22Rv1 (cell line): Measurements from ENCODE around the gene TIGAR.

Source experiments
- ZFX ChIP-seq: fragments of 450-650 bp; IDR thresholded peaks from 2 replicates; pipeline ENCODE4 v1.6.1; 2017; ENCODE audit warnings: antibody characterized with exemption, borderline replicate concordance
- TF ChIP-seq, protein P1 (sequence below): fragments of 450-650 bp; IDR thresholded peaks from 2 replicates; pipeline ENCODE4 v1.5.1; 2017; ENCODE audit warnings: mild to moderate bottlenecking

DNA sequence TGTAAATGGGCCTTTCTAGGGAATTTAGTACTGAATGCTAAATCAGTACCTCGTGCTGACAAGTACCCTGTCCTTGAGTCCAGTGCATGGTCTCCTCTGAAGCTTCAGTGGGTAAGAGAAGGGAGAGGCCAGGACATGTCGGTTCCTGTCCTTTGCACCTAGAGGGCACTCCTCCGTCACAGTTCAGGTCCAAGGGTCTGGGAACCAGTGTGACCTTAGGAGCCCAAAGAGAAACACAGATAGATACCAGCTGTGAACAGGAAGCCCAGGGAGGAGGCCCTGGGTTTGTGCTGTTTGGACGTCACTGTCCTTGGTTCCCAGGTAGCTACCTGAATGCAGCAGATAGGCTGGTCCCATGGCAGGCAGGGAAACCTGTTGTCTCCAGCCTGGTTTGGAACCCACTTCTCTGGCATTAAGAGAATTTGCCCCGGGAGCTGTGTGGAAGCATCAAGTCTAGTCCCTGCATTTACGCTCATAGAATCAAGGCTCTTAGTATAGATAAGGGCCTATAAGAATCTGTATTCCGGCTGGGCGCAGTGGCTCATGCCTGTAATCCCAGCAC, 62.4 kb downstream of the TIGAR start:
- TF ChIP-seq, protein P1, sequence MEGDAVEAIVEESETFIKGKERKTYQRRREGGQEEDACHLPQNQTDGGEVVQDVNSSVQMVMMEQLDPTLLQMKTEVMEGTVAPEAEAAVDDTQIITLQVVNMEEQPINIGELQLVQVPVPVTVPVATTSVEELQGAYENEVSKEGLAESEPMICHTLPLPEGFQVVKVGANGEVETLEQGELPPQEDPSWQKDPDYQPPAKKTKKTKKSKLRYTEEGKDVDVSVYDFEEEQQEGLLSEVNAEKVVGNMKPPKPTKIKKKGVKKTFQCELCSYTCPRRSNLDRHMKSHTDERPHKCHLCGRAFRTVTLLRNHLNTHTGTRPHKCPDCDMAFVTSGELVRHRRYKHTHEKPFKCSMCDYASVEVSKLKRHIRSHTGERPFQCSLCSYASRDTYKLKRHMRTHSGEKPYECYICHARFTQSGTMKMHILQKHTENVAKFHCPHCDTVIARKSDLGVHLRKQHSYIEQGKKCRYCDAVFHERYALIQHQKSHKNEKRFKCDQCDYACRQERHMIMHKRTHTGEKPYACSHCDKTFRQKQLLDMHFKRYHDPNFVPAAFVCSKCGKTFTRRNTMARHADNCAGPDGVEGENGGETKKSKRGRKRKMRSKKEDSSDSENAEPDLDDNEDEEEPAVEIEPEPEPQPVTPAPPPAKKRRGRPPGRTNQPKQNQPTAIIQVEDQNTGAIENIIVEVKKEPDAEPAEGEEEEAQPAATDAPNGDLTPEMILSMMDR = peak; percentile 8; the same call in 1 of the 2 replicates
- TF ChIP-seq ZFX = no peak
